ENCODE measurements around the gene ACKR2. TPM values are rescaled to one million over a fixed set of nuclear protein-coding genes. Genes with fewer than 3 reads are reported as not detected.

Gene ACKR2
- total RNA-seq (6.8 TPM), polyA plus RNA-seq (5.7 TPM)

- WGBS, result 91% methylated on average over 5 of the region's 5 CpGs
- no peaks in the 10 kb centered on the region for H3K4me1 ChIP-seq (ENCODE audit: insufficient read depth)
- H3K4me3 ChIP-seq (ENCODE audit: low read depth, low read length), result no peak within 1 kb of the TSS
- H3K27ac ChIP-seq (ENCODE audit: low read depth), result no peak within 1 kb of the TSS
- no peak for DNase-seq (ENCODE audit: extremely low spot score)
- H3K36me3 ChIP-seq (ENCODE audit: insufficient read depth), result no peaks in the 10 kb centered on the region
Measured at GRCh38 chr3:42809202-42809601, at the start of gene ACKR2. Gene ACKR2, plus strand, starts transcription at chr3:42809445. Its CDS starts 55,058 bp downstream, at chr3:42864503.

- Histone ChIP-seq H3K4me3 (ENCODE audit: low read depth, low read length) (no peak overlapping the region), H3K27ac (ENCODE audit: low read depth) (no peak overlapping the region)
- no peak for DNase-seq (ENCODE audit: extremely low spot score)
Measured at GRCh38 chr3:42762046-42762724, 47.1 kb upstream of the ACKR2 start.

GRCh38 chr3:42763021-42763420 is 46.2 kb upstream of the ACKR2 start:
- H3K4me1 ChIP-seq (ENCODE audit: insufficient read depth), result no peaks in the 10 kb centered on the region
- WGBS, result 47% methylated on average over 2 of the region's 2 CpGs
- H3K36me3 ChIP-seq (ENCODE audit: insufficient read depth), result no peaks in the 10 kb centered on the region
- no peak overlapping the region for H3K4me3 ChIP-seq (ENCODE audit: low read depth, low read length)
- H3K27ac ChIP-seq (ENCODE audit: low read depth), result no peak overlapping the region
- DNase-seq (ENCODE audit: extremely low spot score), result no peak

More at GRCh38 chr3:42762046-42762724, 47.1 kb upstream of the ACKR2 start:
- WGBS, result 82% methylated on average over 6 of the region's 6 CpGs
- Histone ChIP-seq H3K4me1 (ENCODE audit: insufficient read depth) (no peaks in the 10 kb centered on the region), H3K36me3 (ENCODE audit: insufficient read depth) (no peaks in the 10 kb centered on the region)

- H3K4me3 ChIP-seq (ENCODE audit: low read depth, low read length), result no peak overlapping the region
- no peaks in the 10 kb centered on the region for H3K4me1 ChIP-seq (ENCODE audit: insufficient read depth)
- H3K36me3 ChIP-seq (ENCODE audit: insufficient read depth), result no peaks in the 10 kb centered on the region
- no peak overlapping the region for H3K27ac ChIP-seq (ENCODE audit: low read depth)
- DNase-seq (ENCODE audit: extremely low spot score), result no peak
- WGBS, result 72% methylated on average over 3 of the region's 3 CpGs
Measured at GRCh38 chr3:42764115-42764514, 45.1 kb upstream of the ACKR2 start.

GRCh38 chr3:42764561-42765295 is 44.5 kb upstream of the ACKR2 start:
- no peaks in the 10 kb centered on the region for H3K36me3 ChIP-seq (ENCODE audit: insufficient read depth)
- H3K4me3 ChIP-seq (ENCODE audit: low read depth, low read length), result no peak overlapping the region
- no peak for DNase-seq (ENCODE audit: extremely low spot score)
- no peaks in the 10 kb centered on the region for H3K4me1 ChIP-seq (ENCODE audit: insufficient read depth)
- 84% methylated on average over 3 of the region's 3 CpGs for WGBS
- no peak overlapping the region for H3K27ac ChIP-seq (ENCODE audit: low read depth)

- no peak overlapping the region for H3K4me3 ChIP-seq (ENCODE audit: low read depth, low read length)
- DNase-seq (ENCODE audit: extremely low spot score), result no peak
- H3K27ac ChIP-seq (ENCODE audit: low read depth), result no peak overlapping the region
- H3K36me3 ChIP-seq (ENCODE audit: insufficient read depth), result no peaks in the 10 kb centered on the region
- 95% methylated on average over 28 of the region's 28 CpGs for WGBS
- H3K4me1 ChIP-seq (ENCODE audit: insufficient read depth), result no peaks in the 10 kb centered on the region
Measured at GRCh38 chr3:42769477-42770131, 39.6 kb upstream of the ACKR2 start.

GRCh38 chr3:42771271-42771670 is 38.0 kb upstream of the ACKR2 start:
- DNase-seq (ENCODE audit: extremely low spot score), result no peak
- no peak overlapping the region for H3K27ac ChIP-seq (ENCODE audit: low read depth)
- no peaks in the 10 kb centered on the region for H3K36me3 ChIP-seq (ENCODE audit: insufficient read depth)
- no peaks in the 10 kb centered on the region for H3K4me1 ChIP-seq (ENCODE audit: insufficient read depth)
- no peak overlapping the region for H3K4me3 ChIP-seq (ENCODE audit: low read depth, low read length)
- 73% methylated on average over 1 of the region's 1 CpG for WGBS

- Histone ChIP-seq H3K4me3 (ENCODE audit: low read depth, low read length) (peak within 1 kb of the TSS; percentile 44), H3K36me3 (ENCODE audit: insufficient read depth) (no peaks in the 10 kb centered on the region), H3K27ac (ENCODE audit: low read depth) (no peak within 1 kb of the TSS), H3K4me1 (ENCODE audit: insufficient read depth) (no peaks in the 10 kb centered on the region)
- DNase-seq (ENCODE audit: extremely low spot score), result peak; percentile 81
- WGBS, result 4% methylated on average over 63 of the region's 63 CpGs
Measured at GRCh38 chr3:42772670-42773408, 36.4 kb upstream of the ACKR2 start, which contains the start of gene CCDC13. Gene CCDC13, minus strand, starts transcription at chr3:42773253. Its CDS starts 14,908 bp downstream, at chr3:42758345.

GRCh38 chr3:42773409-42773751 is 35.9 kb upstream of the ACKR2 start:
- DNase-seq (ENCODE audit: extremely low spot score), result no peak
- H3K27ac ChIP-seq (ENCODE audit: low read depth), result no peak overlapping the region
- no peaks in the 10 kb centered on the region for H3K36me3 ChIP-seq (ENCODE audit: insufficient read depth)
- H3K4me1 ChIP-seq (ENCODE audit: insufficient read depth), result no peaks in the 10 kb centered on the region
- peak overlapping the region; percentile 44 for H3K4me3 ChIP-seq (ENCODE audit: low read depth, low read length)
- WGBS, result 6% methylated on average over 6 of the region's 6 CpGs

- WGBS, result 52% methylated on average over 2 of the region's 2 CpGs
- no peaks in the 10 kb centered on the region for H3K36me3 ChIP-seq (ENCODE audit: insufficient read depth)
- DNase-seq (ENCODE audit: extremely low spot score), result no peak
- no peaks in the 10 kb centered on the region for H3K4me1 ChIP-seq (ENCODE audit: insufficient read depth)
- H3K27ac ChIP-seq (ENCODE audit: low read depth), result no peak overlapping the region
- H3K4me3 ChIP-seq (ENCODE audit: low read depth, low read length), result no peak overlapping the region
Measured at GRCh38 chr3:42778644-42779043, 30.6 kb upstream of the ACKR2 start.

GRCh38 chr3:42780398-42780797 is 28.8 kb upstream of the ACKR2 start:
- no peaks in the 10 kb centered on the region for H3K36me3 ChIP-seq (ENCODE audit: insufficient read depth)
- WGBS, result 72% methylated on average over 3 of the region's 3 CpGs
- no peak overlapping the region for H3K27ac ChIP-seq (ENCODE audit: low read depth)
- no peaks in the 10 kb centered on the region for H3K4me1 ChIP-seq (ENCODE audit: insufficient read depth)
- H3K4me3 ChIP-seq (ENCODE audit: low read depth, low read length), result no peak overlapping the region
- DNase-seq (ENCODE audit: extremely low spot score), result no peak

- peak; percentile 59 for DNase-seq (ENCODE audit: extremely low spot score)
- WGBS, result 55% methylated on average over 11 of the region's 11 CpGs
- no peak overlapping the region for H3K27ac ChIP-seq (ENCODE audit: low read depth)
- H3K4me3 ChIP-seq (ENCODE audit: low read depth, low read length), result no peak overlapping the region
- no peaks in the 10 kb centered on the region for H3K4me1 ChIP-seq (ENCODE audit: insufficient read depth)
- H3K36me3 ChIP-seq (ENCODE audit: insufficient read depth), result peaks cover 2% of the 10 kb centered on the region
Measured at GRCh38 chr3:42780892-42781700, 28.1 kb upstream of the ACKR2 start.

GRCh38 chr3:42786212-42786611 is 23.0 kb upstream of the ACKR2 start:
- Histone ChIP-seq H3K4me1 (ENCODE audit: insufficient read depth) (no peaks in the 10 kb centered on the region), H3K4me3 (ENCODE audit: low read depth, low read length) (no peak overlapping the region), H3K36me3 (ENCODE audit: insufficient read depth) (peaks cover 2% of the 10 kb centered on the region), H3K27ac (ENCODE audit: low read depth) (no peak overlapping the region)
- WGBS, result 74% methylated on average over 1 of the region's 1 CpG
- DNase-seq (ENCODE audit: extremely low spot score), result no peak

All from urinary bladder (tissue), 4 donors.